A549 (cell line): ENCODE results near the gene NAP1L1.

Experiments used
- CHD2 ChIP-seq: fragments of 150-350 bp; IDR thresholded peaks from 2 replicates; pipeline ENCODE4 v1.6.1; 2014; ENCODE audit warnings: low read length; ENCODE audit not compliant: partially characterized antibody
- CHD4 ChIP-seq: fragments of 200-600 bp; sonication (generic); IDR thresholded peaks from 2 replicates; pipeline ENCODE4 v1.6.1; 2016; ENCODE audit warnings: antibody characterized with exemption, mild to moderate bottlenecking, borderline replicate concordance
- ESRRA ChIP-seq: fragments of 150-350 bp; IDR thresholded peaks from 2 replicates; pipeline ENCODE4 v1.6.1; 2014; ENCODE audit warnings: mild to moderate bottlenecking, low read length, borderline replicate concordance
- GATA3 ChIP-seq: IDR thresholded peaks from 2 replicates; pipeline ENCODE4 v1.6.1; 2012; ENCODE audit warnings: borderline replicate concordance
- HDAC2 ChIP-seq: fragments of 200-600 bp; sonication (generic); IDR thresholded peaks from 2 replicates; pipeline ENCODE4 v1.6.1; 2016
- POLR2A ChIP-seq: IDR thresholded peaks from 2 replicates; pipeline ENCODE4 v1.6.1; 2012; ENCODE audit warnings: mild to moderate bottlenecking, low read length
- TF ChIP-seq, protein P1 (sequence below): fragments of >200 bp; sonication (Bioruptor Twin); formaldehyde crosslinking; IDR thresholded peaks from 3 replicates; pipeline ENCODE4 v1.5.1; 2016

DNA sequence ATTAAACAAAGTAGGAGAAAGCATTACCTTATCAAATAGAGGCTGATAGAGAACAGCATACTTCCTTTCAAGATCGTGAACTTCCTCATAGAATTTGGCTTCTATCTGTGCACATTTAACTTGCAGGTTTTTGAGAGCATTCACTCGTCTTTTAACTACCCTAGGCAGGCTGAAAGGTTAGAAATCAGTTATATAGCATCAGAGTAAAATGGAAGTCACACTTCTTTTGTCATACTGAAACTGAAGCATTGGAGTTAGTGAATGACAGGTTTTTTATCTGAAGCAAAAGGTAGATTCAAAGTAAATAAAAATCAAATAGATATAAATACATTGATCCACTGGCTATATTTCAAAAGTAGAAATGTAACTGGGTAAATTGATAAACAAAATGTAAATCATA, 24.4 kb downstream of the NAP1L1 start:
- no peak for TF ChIP-seq ESRRA
- TF ChIP-seq, protein P1, sequence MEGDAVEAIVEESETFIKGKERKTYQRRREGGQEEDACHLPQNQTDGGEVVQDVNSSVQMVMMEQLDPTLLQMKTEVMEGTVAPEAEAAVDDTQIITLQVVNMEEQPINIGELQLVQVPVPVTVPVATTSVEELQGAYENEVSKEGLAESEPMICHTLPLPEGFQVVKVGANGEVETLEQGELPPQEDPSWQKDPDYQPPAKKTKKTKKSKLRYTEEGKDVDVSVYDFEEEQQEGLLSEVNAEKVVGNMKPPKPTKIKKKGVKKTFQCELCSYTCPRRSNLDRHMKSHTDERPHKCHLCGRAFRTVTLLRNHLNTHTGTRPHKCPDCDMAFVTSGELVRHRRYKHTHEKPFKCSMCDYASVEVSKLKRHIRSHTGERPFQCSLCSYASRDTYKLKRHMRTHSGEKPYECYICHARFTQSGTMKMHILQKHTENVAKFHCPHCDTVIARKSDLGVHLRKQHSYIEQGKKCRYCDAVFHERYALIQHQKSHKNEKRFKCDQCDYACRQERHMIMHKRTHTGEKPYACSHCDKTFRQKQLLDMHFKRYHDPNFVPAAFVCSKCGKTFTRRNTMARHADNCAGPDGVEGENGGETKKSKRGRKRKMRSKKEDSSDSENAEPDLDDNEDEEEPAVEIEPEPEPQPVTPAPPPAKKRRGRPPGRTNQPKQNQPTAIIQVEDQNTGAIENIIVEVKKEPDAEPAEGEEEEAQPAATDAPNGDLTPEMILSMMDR, result no peak
- no peak for TF ChIP-seq CHD4
- no peak for TF ChIP-seq POLR2A
- no peak for TF ChIP-seq GATA3
- TF ChIP-seq CHD2, result no peak
- no peak for TF ChIP-seq HDAC2
